HEK293T (cell line): ENCODE measurements around the gene JAML.

Experiments used
- BHLHE40 ChIP-seq: fragments of 450-650 bp; IDR thresholded peaks from 2 replicates; pipeline ENCODE4 v1.6.1; 2016; ENCODE audit warnings: mild to moderate bottlenecking, moderate library complexity, borderline replicate concordance
- ELF4 ChIP-seq: fragments of 450-650 bp; IDR thresholded peaks from 2 replicates; pipeline ENCODE4 v1.6.1; 2017; ENCODE audit warnings: antibody characterized with exemption
- FOXA1 ChIP-seq: fragments of 450-650 bp; IDR thresholded peaks from 2 replicates; pipeline ENCODE4 v1.6.1; 2016; ENCODE audit warnings: mild to moderate bottlenecking
- FOXK2 ChIP-seq: fragments of 450-650 bp; IDR thresholded peaks from 2 replicates; pipeline ENCODE4 v1.6.1; 2016; ENCODE audit warnings: mild to moderate bottlenecking
- FOXM1 ChIP-seq: fragments of 450-650 bp; IDR thresholded peaks from 2 replicates; pipeline ENCODE4 v1.6.1; 2017; ENCODE audit warnings: mild to moderate bottlenecking, borderline replicate concordance
- PKNOX1 ChIP-seq: fragments of 450-650 bp; IDR thresholded peaks from 2 replicates; pipeline ENCODE4 v1.6.1; 2016

- TF ChIP-seq BHLHE40 (no peak), FOXA1 (no peak), PKNOX1 (no peak), ELF4 (no peak), FOXM1 (no peak), FOXK2 (no peak)
These were observed 24.3 kb downstream of the JAML start for GRCh38 chr11:118200497-118200896.
